ENCODE data around the gene JAM3. TPM values are rescaled to one million over a fixed set of nuclear protein-coding genes. Genes with fewer than 3 reads are reported as not detected.

JAM3 gene
- total RNA-seq, 1 experiment from 2014 or later, result 36.5 TPM

- Histone ChIP-seq H2AFZ (ENCODE audit: low read length) (no peak overlapping the region), H3K56ac (ENCODE audit: insufficient read length, low read depth, low read length) (no peak overlapping the region), H3K27me3 (ENCODE audit: insufficient read depth, low read length) (no peaks in the 10 kb centered on the region), H4K5ac (ENCODE audit: insufficient read length, low read depth, low read length) (no peak overlapping the region), H3K79me2 (ENCODE audit: insufficient read depth, low read length) (no peaks in the 10 kb centered on the region), H3K4me2 (ENCODE audit: insufficient read depth, insufficient read length, low read length) (no peak overlapping the region), H3K14ac (ENCODE audit: insufficient read depth, low read length) (no peak overlapping the region), H3K27ac (ENCODE audit: insufficient read length, low read depth, low read length) (no peak overlapping the region), H4K20me1 (ENCODE audit: control insufficient read depth, insufficient read depth, insufficient read length) (no peaks in the 10 kb centered on the region), H2BK12ac (ENCODE audit: insufficient read length, low read depth, low read length) (no peak overlapping the region), H3K9me3 (ENCODE audit: control insufficient read depth, low read depth, low read length) (peaks cover 28% of the 10 kb centered on the region), H4K8ac (replicated peaks; ENCODE audit: insufficient read length, low read depth, low read length) (no peak overlapping the region), H3K23ac (ENCODE audit: insufficient read length, low read depth, low read length) (no peak overlapping the region), H3K9ac (ENCODE audit: extremely low read depth, insufficient read length, low read length) (no peak overlapping the region), H2AK5ac (ENCODE audit: insufficient read length, low read length) (no peak overlapping the region), H4K91ac (ENCODE audit: insufficient read length, low read depth, low read length) (no peak overlapping the region), H2BK20ac (ENCODE audit: low read depth, low read length, poor library complexity, severe bottlenecking) (no peak overlapping the region), H2BK5ac (ENCODE audit: insufficient read length, low read length) (no peak overlapping the region), H3K18ac (ENCODE audit: insufficient read length, low read depth, low read length) (no peak overlapping the region), H3K23me2 (ENCODE audit: insufficient read length, low read depth, low read length, poor library complexity, severe bottlenecking) (no peaks in the 10 kb centered on the region), H2BK120ac (ENCODE audit: low read depth, low read length, poor library complexity, severe bottlenecking) (no peak overlapping the region), H3T11ph (ENCODE audit: low read length) (no peak overlapping the region), H3K4ac (ENCODE audit: low read depth, low read length) (no peak overlapping the region), H2BK15ac (ENCODE audit: low read depth, low read length) (no peak overlapping the region), H3K79me1 (ENCODE audit: insufficient read depth, low read depth, low read length, poor library complexity, severe bottlenecking) (no peaks in the 10 kb centered on the region), H3K4me1 (ENCODE audit: insufficient read depth, low read length) (no peaks in the 10 kb centered on the region)
- Mint-ChIP-seq H3K4me3 (no peak overlapping the region), H3K36me3 (ENCODE audit: insufficient read depth in 1 of 3, low read depth in 3 of 3) (peaks cover 84 to 90% (median 86%) of the 10 kb centered on the region in 3 experiments), H3K27me3 (ENCODE audit: low read depth) (peaks cover 2% of the 10 kb centered on the region; the same call in 1 of the 2 replicates), H3K4me1 (peaks cover 3 to 5% of the 10 kb centered on the region in 2 experiments; a peak in 3 of 4 replicates), H3K27ac (no peak overlapping the region), H3K9me3 (peaks cover 51 to 58% of the 10 kb centered on the region in 2 experiments)
- no CpG with 5 or more reads among the region's 3 CpGs for WGBS (ENCODE audit: extremely low coverage, insufficient read length, low lambda C conversion rate)
- DNase-seq, result no peak
- no peak for TF ChIP-seq CTCF (conservative IDR thresholded peaks at IDR 0.05)
Observed at GRCh38 chr11:134143801-134144200, 74.9 kb downstream of the JAM3 start.

Measured in H9 (cell line).